GM15510 (cell line): ENCODE results near the gene ZNF85.

Source experiments
- POLR2A ChIP-seq: IDR thresholded peaks from 3 replicates; pipeline ENCODE4 v1.6.1; 2011; ENCODE audit warnings: borderline replicate concordance; ENCODE audit not compliant: insufficient read length; ENCODE audit errors: extremely low read depth

The ZNF85 gene

GRCh38 chr19:20923077-20923871 lies at the start of gene ZNF85:
Gene ZNF85, plus strand, starts transcription at chr19:20923251. Its CDS starts 150 bp downstream, at chr19:20923401.
- peak; percentile 44 for TF ChIP-seq POLR2A

GRCh38 chr19:20879501-20879900 lies 43.5 kb upstream of the ZNF85 start:
- no peak for TF ChIP-seq POLR2A

- no peak for TF ChIP-seq POLR2A
Measured at GRCh38 chr19:20912973-20913372, 10.1 kb upstream of the ZNF85 start.

- TF ChIP-seq POLR2A: no peak
Measured at GRCh38 chr19:20925481-20925880, 2.4 kb downstream of the ZNF85 start.

DNA sequence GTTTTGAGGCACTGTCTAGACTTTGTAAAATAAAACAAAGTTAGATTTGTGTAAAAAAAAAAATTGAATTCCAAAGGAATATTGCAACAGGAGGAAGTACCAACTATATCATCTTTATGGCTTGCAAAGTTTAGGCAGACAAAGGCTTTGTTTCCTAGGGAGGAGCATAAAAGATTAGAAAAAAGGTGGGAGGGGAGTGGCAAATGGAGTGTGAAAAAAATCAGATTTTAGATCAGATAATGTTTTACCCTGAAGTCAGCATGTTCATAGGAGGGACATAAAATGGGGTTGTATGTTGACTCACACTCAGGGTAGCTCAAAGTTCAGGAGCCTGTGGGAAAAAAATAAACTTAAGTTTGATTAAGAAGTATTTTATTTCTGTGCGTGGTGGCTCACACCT lies 3.7 kb downstream of the ZNF85 start:
- TF ChIP-seq POLR2A: no peak

GRCh38 chr19:20928371-20928770 lies 5.3 kb downstream of the ZNF85 start:
- no peak for TF ChIP-seq POLR2A

GRCh38 chr19:20964798-20965197 lies 41.7 kb downstream of the ZNF85 start:
- TF ChIP-seq POLR2A: no peak

DNA sequence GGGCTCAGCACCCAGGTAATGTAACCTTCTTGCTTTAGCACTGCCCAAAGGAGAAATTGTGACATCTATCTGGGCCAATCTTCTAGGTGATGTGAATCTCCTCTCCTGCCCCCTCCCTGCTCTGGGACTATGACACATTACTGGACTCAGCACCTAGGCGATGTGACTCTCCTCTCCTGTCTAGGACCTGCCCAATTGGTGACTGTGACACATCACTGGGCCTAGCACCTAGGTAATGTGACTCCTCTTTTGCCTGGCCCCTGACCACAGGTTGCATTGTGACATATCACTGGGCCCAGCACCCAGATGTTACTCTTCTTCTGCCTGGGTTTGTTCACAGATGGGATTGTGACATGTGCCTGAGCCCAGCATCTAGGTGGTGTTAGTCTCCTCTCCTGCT lies 45.0 kb downstream of the ZNF85 start:
- TF ChIP-seq POLR2A: no peak

DNA sequence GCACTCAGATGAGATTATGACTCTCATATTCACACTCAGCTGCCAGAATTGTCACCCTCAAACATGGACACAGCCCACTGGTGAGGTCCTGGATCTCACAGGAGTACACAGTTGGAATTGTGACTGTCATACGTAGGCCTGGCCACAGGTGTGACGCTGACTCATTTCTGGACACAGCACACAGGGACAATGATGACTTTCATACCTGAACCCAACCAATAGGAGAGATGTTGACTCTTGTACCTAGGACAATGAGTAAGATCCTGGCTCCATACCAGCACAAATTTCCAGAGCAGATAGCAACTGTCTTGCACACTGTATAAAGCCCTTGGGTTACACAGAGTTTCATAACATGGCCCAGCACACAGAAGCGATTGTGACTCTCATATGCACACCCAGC lies 46.4 kb downstream of the ZNF85 start:
- no peak for TF ChIP-seq POLR2A

DNA sequence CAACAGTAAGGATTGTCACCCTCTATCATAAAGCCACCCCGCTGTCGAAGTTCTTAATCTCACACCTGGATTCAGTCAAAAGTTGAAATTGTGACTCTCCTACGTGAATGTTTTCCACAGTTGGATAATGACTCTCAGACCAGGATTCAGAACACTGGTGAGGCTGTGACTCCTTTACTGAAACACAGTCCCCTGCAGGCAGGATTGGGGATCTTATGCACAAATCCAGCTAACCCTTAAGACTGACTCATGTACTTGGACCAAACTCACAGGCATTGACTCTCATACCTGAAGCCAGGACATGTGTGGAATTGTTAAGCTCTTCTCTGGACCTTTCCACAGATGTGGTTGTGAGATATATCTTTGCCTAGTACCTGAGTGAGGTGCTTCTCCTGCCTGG lies 46.8 kb downstream of the ZNF85 start:
- no peak for TF ChIP-seq POLR2A

- TF ChIP-seq POLR2A: no peak
Measured at GRCh38 chr19:20999731-21000352, 76.8 kb downstream of the ZNF85 start.
